Measurements from ENCODE around the gene PHF14.
A peak's percentile ranks its signal among the peaks of the same experiment; 100 is the strongest.
"Not testable (repeated sequence)": the region's sequence is repeated elsewhere in the genome, so short reads cannot be mapped to it uniquely, and the experiment has no call there.

Gene PHF14, protein sequence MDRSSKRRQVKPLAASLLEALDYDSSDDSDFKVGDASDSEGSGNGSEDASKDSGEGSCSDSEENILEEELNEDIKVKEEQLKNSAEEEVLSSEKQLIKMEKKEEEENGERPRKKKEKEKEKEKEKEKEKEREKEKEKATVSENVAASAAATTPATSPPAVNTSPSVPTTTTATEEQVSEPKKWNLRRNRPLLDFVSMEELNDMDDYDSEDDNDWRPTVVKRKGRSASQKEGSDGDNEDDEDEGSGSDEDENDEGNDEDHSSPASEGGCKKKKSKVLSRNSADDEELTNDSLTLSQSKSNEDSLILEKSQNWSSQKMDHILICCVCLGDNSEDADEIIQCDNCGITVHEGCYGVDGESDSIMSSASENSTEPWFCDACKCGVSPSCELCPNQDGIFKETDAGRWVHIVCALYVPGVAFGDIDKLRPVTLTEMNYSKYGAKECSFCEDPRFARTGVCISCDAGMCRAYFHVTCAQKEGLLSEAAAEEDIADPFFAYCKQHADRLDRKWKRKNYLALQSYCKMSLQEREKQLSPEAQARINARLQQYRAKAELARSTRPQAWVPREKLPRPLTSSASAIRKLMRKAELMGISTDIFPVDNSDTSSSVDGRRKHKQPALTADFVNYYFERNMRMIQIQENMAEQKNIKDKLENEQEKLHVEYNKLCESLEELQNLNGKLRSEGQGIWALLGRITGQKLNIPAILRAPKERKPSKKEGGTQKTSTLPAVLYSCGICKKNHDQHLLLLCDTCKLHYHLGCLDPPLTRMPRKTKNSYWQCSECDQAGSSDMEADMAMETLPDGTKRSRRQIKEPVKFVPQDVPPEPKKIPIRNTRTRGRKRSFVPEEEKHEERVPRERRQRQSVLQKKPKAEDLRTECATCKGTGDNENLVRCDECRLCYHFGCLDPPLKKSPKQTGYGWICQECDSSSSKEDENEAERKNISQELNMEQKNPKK

DNA sequence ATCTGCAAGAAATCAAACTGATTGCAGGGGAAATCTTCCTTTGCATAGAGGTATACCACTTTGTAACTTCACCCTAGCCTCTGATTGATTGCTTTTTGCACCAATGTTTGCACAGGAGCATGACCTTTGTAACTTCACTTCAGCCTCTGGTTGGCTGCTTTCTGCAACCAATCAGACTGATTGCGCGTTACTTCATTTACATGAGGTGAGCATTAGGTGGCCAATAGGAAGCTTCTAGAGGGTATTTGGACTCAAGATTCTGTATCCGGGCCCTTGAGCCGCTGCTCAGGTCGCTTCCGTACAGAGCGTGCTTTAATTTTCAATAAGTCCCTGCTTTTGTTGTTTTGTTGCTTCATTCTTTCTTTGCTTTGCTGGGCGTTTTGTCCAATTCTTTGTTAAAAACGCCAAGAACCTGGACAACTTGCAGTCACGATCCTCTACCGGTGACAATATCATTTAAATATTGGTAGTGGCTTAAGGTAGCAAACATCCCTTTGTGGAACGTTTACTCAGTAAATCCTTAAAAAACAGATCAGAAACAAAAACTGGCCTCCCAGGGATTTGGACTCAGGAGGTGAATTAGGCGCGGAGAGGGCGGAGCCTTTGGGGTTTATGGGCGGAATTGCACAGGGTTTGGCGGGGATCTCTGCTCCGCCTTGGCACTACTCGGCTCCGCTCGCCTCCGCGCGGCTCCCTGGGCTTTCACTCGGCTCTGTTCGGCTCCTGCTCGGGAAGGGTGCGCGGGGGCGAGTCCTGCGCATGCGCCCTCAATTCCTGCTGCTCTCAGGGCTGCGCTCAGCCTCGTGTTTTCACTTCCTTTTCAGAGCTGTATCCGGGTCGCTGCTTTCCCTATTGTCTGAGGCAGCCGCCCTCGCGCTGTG lies at the start of gene PHF14:
Gene PHF14 (plus strand): TSS at position 812 of the 881 bp plus-strand sequence. CDS start 452 bp downstream, outside the sequence.
- DNase-seq (ENCODE audit: low read depth in 1 of 2, low spot score in 1 of 2) = peak; percentile 88 to 91

- DNase-seq (ENCODE audit: low read depth in 1 of 2, low spot score in 1 of 2) = no peak
These were observed 49.3 kb upstream of the PHF14 start for GRCh38 chr7:10924370-10924769.

- DNase-seq (ENCODE audit: low read depth in 1 of 2, low spot score in 1 of 2) = not testable (repeated sequence)
These were observed 45.5 kb upstream of the PHF14 start for GRCh38 chr7:10928203-10928602.

- no peak for DNase-seq (ENCODE audit: low read depth in 1 of 2, low spot score in 1 of 2)
These were observed 43.1 kb upstream of the PHF14 start for GRCh38 chr7:10930551-10930950.

DNA sequence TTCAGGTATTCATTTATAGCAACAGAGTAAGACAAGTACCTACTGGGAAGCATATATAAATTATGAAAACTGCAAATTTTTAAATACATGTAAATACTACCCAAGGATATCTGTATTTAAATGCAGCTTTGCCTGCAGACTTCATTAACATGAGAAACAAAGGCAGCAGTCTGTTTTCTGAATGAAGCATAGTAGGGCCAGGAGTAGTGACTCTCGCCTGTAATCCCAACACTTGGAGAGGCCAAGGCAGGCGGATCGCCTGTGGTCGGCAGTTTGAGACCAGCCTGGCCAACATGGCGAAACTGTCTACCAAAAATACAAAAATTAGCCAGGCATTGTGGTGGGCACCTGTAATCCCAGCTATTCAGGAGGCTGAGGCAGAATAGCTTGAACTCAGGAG lies 42.5 kb upstream of the PHF14 start:
- DNase-seq (ENCODE audit: low read depth in 1 of 2, low spot score in 1 of 2) = no peak

DNA sequence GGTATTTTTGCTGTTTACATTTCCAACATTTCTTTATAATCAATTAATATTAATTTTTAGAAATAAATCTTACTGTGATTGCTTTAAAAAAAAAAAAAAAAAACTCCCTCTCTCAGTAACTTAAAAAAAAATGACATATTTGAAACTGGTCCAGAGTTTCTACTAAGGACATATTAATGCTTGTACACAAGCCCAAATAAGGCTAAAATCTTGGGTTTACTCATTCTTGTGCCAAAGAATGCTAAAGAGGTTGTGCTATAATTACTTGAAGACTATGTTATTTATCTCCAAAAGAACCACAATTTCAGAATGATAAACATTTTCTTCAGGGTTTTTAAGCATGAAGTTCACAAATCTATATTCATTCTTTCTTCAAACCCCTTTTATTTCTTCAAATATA lies 39.4 kb upstream of the PHF14 start:
- DNase-seq (ENCODE audit: low read depth in 1 of 2, low spot score in 1 of 2) = no peak

GRCh38 chr7:10939237-10939910 lies 34.3 kb upstream of the PHF14 start:
- no peak for DNase-seq (ENCODE audit: low read depth in 1 of 2, low spot score in 1 of 2)

GRCh38 chr7:10939911-10940703 lies 33.6 kb upstream of the PHF14 start:
- peak; percentile 61 to 84 for DNase-seq (ENCODE audit: low read depth in 1 of 2, low spot score in 1 of 2)

DNA sequence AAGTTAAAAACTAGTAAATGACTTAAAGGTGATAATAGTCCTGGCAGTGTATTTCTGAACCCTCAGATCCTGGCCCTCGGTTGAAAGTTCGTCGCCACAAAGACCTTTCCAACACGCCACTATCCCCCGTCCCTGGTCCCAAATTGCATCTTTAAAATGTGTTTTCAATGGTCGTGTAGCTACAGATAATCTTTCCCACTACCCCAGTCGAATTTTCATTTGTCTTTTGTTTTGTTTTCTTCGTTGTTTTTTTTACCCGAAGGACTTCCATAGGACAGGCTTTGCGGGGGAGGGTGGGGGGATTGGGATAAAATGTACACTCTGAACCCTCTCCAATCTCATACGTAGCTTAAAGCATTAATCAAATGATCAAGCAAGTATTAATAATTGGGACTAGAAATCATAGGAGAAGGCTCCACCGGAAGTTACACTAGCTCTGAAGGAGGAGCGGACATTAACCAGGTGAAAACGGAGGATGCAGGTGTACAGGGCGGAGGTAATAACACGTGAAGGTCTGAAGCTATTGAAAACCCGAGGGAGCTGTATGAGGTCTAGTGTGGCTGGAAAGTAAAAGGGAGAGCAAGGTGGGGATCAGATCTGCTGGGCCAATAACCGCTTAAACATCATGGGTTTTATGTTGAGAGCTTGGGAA lies 32.8 kb upstream of the PHF14 start:
- no peak for DNase-seq (ENCODE audit: low read depth in 1 of 2, low spot score in 1 of 2)

GRCh38 chr7:10950494-10950893 lies 23.2 kb upstream of the PHF14 start:
- DNase-seq (ENCODE audit: low read depth in 1 of 2, low spot score in 1 of 2) = no peak

- not testable (repeated sequence) for DNase-seq (ENCODE audit: low read depth in 1 of 2, low spot score in 1 of 2)
These were observed 22.6 kb upstream of the PHF14 start for GRCh38 chr7:10950974-10951578.

- DNase-seq (ENCODE audit: low read depth in 1 of 2, low spot score in 1 of 2) = no peak
These were observed 21.1 kb upstream of the PHF14 start for GRCh38 chr7:10952588-10952987.

DNA sequence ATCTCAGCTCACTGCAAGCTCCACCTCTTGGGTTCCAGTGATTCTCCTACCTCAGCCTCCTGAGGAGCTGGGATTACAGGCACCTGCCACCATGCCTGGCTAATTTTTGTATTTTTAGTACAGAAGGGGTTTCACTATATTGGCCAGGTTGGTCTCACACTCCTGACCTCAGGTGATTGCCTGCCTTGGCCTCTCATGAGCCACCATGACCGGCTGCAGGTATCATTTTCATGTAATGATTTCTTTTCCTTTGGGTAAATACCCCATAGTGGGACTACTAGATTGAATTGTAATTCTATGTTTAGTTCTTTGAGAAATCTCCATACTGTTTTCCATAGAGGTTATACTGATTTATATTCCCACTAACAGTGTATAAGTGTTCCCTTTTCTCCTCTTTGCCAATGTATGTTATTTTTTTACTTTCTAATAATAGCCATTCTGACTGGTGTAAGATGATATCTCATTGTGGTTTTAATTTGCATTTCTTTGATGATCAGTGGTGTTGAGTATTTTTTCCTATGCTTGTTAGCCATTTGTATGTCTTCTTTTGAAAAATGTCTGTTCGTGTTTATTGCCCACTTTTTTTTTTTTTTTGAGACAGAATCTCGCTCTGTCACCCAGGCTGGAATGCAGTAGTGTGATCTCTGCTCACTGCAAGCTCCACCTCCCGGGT lies 20.5 kb upstream of the PHF14 start:
- DNase-seq (ENCODE audit: low read depth in 1 of 2, low spot score in 1 of 2) = not testable (repeated sequence)

DNA sequence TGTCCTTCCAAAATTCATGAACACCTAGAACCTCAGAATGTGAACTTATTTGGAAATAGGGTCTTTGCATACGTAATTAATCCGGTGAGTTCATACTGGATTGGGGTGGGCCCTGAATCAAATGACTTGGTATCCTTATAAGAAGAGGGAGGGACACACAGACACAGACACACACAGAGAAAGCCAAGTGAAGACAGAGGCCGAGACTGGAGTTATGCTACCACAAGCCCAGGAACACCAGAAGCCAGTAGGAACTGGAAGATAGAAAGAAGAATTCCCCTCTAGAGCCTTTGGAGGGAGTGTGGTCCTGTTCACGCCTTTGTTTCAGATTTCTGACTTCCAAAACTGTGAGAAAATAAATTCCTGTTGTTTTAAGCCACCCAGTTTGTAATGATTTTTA lies 17.1 kb upstream of the PHF14 start:
- DNase-seq (ENCODE audit: low read depth in 1 of 2, low spot score in 1 of 2) = no peak

DNA sequence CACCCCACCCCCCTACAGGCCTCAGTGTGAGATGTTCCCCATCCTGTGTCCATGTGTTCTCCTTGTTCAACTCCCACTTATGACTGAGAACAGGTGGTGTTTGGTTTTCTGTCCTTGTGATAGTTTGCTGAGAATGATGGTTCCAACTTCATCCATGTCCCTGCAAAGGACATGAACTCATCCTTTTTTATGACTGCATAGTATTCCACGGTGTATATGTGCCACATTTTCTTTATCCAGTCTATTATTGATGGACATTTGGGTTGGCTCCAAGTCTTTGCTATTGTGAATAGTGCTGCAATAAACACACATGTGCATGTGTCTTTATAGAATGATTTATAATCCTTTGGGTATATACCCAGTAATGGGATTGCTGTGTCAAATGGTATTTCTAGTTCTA lies 13.4 kb upstream of the PHF14 start:
- DNase-seq (ENCODE audit: low read depth in 1 of 2, low spot score in 1 of 2) = not testable (repeated sequence)

GRCh38 chr7:10965016-10965415 lies 8.7 kb upstream of the PHF14 start:
- DNase-seq (ENCODE audit: low read depth in 1 of 2, low spot score in 1 of 2) = not testable (repeated sequence)

DNA sequence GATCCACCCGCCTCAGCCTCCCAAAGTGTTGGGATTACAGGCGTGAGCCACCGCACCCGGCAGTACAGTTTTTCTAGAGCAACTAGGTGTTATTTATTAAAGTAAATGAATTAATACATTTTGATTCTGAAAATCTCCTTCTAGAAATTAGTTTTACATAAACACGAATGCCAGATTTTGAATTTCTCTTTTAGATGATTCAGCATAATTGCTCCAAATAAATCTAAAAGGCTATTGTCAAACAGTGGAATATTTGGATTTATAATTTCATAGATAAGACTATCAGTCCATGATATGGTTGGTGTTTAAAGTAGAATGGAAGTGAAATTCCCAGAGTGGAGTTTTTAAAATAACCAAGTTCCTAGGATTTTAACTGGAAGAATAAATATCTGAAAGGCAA lies 1.5 kb upstream of the PHF14 start:
- no peak for DNase-seq (ENCODE audit: low read depth in 1 of 2, low spot score in 1 of 2)
